ENCODE measurements around the gene RTCA.
"Not testable (repeated sequence)": the region's sequence is repeated elsewhere in the genome, so short reads cannot be mapped to it uniquely, and the experiment has no call there.

The RTCA gene

DNA sequence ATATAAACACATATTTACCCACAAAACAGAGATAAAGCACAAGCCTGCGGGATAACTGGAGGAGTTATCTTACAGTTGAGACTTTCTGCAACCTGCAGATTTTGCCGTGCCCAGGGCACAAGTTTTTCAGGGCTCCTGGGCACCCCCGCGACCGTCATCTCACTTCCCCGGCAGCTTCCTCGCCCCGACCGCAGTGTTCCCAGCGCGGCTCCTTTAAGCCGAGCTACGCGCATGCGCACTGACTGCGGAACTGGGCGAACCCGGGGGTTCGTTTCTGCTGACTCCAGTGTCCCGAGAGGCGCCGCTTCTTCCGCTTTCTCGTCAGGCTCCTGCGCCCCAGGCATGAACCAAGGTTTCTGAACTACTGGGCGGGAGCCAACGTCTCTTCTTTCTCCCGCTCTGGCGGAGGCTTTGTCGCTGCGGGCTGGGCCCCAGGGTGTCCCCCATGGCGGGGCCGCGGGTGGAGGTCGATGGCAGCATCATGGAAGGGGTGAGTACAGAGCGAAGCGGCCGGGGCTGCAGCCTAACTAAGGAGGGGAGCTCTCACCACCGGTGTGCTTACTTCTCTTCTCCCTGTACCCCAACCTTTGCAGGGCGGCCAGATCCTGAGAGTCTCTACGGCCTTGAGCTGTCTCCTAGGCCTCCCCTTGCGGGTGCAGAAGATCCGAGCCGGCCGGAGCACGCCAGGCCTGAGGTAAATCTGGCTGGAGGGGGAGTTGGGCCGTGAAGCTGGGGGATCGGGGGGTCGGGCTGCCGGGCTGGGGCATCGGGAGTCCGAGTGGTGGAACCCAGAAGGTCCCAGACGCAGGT, at the start of gene RTCA:
Gene RTCA, plus strand, starts transcription at position 286 of the 810 bp plus-strand sequence. Its CDS starts 160 bp downstream, at position 446.
- Histone ChIP-seq H3K4me1 (ENCODE audit: insufficient read depth, low read length) (peaks cover 23% of the 10 kb centered on the region), H3K27ac (ENCODE audit: low read depth, low read length) (peak within 1 kb of the TSS; percentile 91), H3K4me3 (ENCODE audit: low read depth in 1 of 2, low read length in 2 of 2) (peak within 1 kb of the TSS; percentile 87 to 90), H3K27me3 (ENCODE audit: control insufficient read depth in 1 of 2, insufficient read depth in 2 of 2, low read length in 2 of 2) (no peaks in the 10 kb centered on the region), H3K9ac (ENCODE audit: low read length) (peak within 1 kb of the TSS; percentile 77), H3K36me3 (ENCODE audit: insufficient read depth, low read length) (peaks cover 23% of the 10 kb centered on the region), H3K9me3 (ENCODE audit: low read length) (no peaks in the 10 kb centered on the region)

DNA sequence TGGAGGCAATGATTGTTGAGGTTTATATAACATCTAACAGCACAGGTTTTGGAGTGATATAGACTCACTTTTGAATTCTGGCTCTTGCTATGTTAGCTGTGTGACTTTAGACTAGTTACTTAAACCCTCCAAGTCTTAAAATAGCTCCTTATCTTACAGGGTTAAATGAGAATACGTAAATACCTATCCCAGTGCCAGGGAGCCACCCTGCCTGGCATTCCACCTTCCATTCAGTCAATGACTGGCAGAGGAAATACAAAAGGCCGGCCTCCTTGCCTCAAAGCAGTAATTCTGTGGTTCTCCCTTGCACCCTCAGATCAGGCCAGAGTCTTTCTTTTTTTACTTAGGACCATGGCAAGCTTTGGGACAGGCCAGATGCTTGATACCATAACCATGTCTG, 48.2 kb upstream of the RTCA start:
- H3K4me1 ChIP-seq (ENCODE audit: insufficient read depth, low read length): no peaks in the 10 kb centered on the region
- H3K27ac ChIP-seq (ENCODE audit: low read depth, low read length): no peak overlapping the region
- no peak overlapping the region for H3K4me3 ChIP-seq (ENCODE audit: low read depth in 1 of 2, low read length in 2 of 2)
- H3K9me3 ChIP-seq (ENCODE audit: low read length): no peaks in the 10 kb centered on the region
- H3K27me3 ChIP-seq (ENCODE audit: control insufficient read depth in 1 of 2, insufficient read depth in 2 of 2, low read length in 2 of 2): no peaks in the 10 kb centered on the region
- H3K36me3 ChIP-seq (ENCODE audit: insufficient read depth, low read length): peaks cover 16% of the 10 kb centered on the region
- H3K9ac ChIP-seq (ENCODE audit: low read length): no peak overlapping the region

DNA sequence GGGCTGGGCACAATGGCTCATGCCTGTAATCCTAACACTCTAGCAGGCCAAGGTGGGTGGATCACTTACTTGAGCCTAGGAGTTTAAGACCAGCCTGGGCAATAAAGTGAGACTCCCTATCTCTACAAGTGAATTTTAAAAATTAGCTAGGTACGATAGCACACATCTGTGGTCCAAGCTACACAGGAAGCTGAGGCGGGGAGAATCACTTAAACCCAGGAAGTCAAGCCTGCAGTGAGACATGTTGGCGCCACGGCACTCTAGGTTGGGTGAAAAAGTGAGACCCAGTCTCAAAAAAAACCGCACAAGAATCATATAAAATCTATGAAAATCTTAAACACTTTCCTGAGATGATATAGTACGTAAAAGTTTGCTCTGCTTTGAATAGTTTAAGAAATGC, 46.6 kb upstream of the RTCA start:
- Histone ChIP-seq H3K36me3 (ENCODE audit: insufficient read depth, low read length) (peaks cover 11% of the 10 kb centered on the region), H3K9ac (ENCODE audit: low read length) (no peak overlapping the region), H3K4me3 (ENCODE audit: low read depth in 1 of 2, low read length in 2 of 2) (no peak overlapping the region), H3K27me3 (ENCODE audit: control insufficient read depth in 1 of 2, insufficient read depth in 2 of 2, low read length in 2 of 2) (no peaks in the 10 kb centered on the region), H3K9me3 (ENCODE audit: low read length) (no peaks in the 10 kb centered on the region), H3K4me1 (ENCODE audit: insufficient read depth, low read length) (no peaks in the 10 kb centered on the region), H3K27ac (ENCODE audit: low read depth, low read length) (no peak overlapping the region)

DNA sequence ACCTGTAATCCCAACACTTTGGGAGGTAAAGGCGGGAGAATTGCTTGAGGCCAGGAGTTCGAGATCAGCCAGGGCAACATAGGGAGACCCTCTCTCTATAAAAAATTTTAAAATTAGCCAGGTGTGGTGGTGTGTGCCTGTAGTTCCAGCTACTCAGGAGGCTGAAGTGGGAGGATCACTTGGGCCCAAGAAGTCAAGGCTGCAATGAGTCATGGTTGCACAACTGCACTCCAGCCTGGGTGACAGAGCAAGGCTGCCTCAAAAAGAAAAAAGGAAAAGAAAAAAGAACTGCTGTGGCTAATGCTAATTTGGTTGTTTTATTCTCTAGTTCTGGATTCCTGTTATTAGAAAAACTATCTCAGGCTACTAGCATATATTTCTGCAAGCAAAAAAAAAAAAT, 46.1 kb upstream of the RTCA start:
- no peak overlapping the region for H3K4me3 ChIP-seq (ENCODE audit: low read depth in 1 of 2, low read length in 2 of 2)
- no peaks in the 10 kb centered on the region for H3K4me1 ChIP-seq (ENCODE audit: insufficient read depth, low read length)
- H3K9ac ChIP-seq (ENCODE audit: low read length): no peak overlapping the region
- peaks cover 8% of the 10 kb centered on the region for H3K36me3 ChIP-seq (ENCODE audit: insufficient read depth, low read length)
- no peak overlapping the region for H3K27ac ChIP-seq (ENCODE audit: low read depth, low read length)
- no peaks in the 10 kb centered on the region for H3K9me3 ChIP-seq (ENCODE audit: low read length)
- H3K27me3 ChIP-seq (ENCODE audit: control insufficient read depth in 1 of 2, insufficient read depth in 2 of 2, low read length in 2 of 2): no peaks in the 10 kb centered on the region

DNA sequence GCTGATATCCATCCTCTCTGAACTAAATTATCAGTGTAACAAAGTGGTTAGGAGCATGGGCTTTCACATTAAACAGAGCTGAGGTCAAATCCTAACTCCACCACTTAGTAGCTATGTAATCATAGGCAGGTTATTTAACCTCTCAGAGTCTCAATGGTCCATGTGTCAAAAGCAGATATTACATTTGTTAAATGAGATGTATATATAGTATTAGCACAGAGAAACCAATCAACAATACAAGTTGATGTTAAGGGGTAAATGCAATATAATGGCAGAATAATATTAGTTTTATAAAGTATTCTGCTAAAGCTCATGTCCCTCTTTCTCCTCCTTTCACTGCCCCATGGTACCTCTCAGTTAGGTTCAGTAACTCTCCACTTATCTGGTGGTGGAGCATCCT, 43.6 kb upstream of the RTCA start:
- peaks cover 8% of the 10 kb centered on the region for H3K36me3 ChIP-seq (ENCODE audit: insufficient read depth, low read length)
- no peak overlapping the region for H3K4me3 ChIP-seq (ENCODE audit: low read depth in 1 of 2, low read length in 2 of 2)
- no peak overlapping the region for H3K27ac ChIP-seq (ENCODE audit: low read depth, low read length)
- H3K9ac ChIP-seq (ENCODE audit: low read length): no peak overlapping the region
- no peaks in the 10 kb centered on the region for H3K9me3 ChIP-seq (ENCODE audit: low read length)
- no peaks in the 10 kb centered on the region for H3K27me3 ChIP-seq (ENCODE audit: control insufficient read depth in 1 of 2, insufficient read depth in 2 of 2, low read length in 2 of 2)
- H3K4me1 ChIP-seq (ENCODE audit: insufficient read depth, low read length): no peaks in the 10 kb centered on the region

DNA sequence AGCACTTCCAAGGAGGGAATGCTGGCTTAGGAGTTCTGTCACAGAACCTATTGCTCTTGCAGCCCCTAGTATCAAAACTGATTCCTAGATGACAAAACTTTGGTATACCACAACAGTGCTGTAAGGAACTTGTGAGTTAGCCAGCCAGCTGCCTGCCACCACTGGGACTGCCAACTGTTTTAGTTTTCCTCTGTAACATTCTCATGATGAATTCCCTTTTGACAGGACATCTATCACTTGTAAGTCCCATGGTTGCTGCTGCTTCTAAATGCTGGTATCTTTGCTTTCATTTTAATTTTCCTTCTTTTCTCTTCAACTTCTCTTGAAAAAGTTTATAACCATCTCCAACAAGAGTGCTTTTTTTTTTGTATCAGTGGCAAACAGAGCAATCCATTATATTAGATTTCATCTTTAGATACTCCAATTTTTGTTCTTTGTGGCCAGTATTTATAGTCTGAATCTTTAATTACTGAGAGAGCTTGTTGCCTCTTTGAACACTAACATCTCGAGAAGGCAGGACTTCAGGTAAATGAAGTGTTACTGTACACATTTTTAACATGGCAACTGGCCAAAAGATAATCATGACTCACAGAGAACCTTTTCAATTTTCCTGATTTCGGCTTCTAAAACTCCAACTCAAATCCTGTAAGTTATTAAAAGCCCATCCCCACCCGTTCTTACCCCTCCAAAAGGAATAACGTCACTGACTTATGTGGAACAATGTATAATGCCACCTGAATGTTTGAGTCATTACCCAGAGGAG, 36.2 kb upstream of the RTCA start:
- Histone ChIP-seq H3K27ac (ENCODE audit: low read depth, low read length) (no peak overlapping the region), H3K9ac (ENCODE audit: low read length) (no peak overlapping the region), H3K9me3 (ENCODE audit: low read length) (no peaks in the 10 kb centered on the region), H3K4me3 (ENCODE audit: low read depth in 1 of 2, low read length in 2 of 2) (no peak overlapping the region), H3K36me3 (ENCODE audit: insufficient read depth, low read length) (peaks cover 15% of the 10 kb centered on the region), H3K27me3 (ENCODE audit: control insufficient read depth in 1 of 2, insufficient read depth in 2 of 2, low read length in 2 of 2) (no peaks in the 10 kb centered on the region), H3K4me1 (ENCODE audit: insufficient read depth, low read length) (no peaks in the 10 kb centered on the region)

DNA sequence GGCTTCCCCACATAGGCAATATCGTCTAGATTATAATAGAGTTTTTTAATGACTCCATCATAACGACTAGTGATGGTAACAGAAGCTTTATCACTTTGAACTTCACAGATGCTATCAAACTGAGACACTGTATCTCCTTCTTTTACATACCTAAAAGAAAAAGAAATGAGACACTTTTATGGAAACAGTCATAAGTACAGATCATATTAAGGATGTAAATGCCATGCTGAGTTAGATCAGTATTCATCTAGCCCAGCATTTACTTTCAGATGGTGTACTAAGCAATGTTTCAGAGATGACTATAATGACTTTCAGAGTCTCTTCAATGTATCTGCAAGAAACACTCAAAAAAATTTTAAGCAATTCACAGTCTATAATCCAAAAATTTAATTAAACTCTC, 35.3 kb upstream of the RTCA start:
- H3K4me1 ChIP-seq (ENCODE audit: insufficient read depth, low read length): no peaks in the 10 kb centered on the region
- H3K4me3 ChIP-seq (ENCODE audit: low read depth in 1 of 2, low read length in 2 of 2): no peak overlapping the region
- H3K27ac ChIP-seq (ENCODE audit: low read depth, low read length): no peak overlapping the region
- H3K27me3 ChIP-seq (ENCODE audit: control insufficient read depth in 1 of 2, insufficient read depth in 2 of 2, low read length in 2 of 2): no peaks in the 10 kb centered on the region
- H3K36me3 ChIP-seq (ENCODE audit: insufficient read depth, low read length): peaks cover 16% of the 10 kb centered on the region
- no peak overlapping the region for H3K9ac ChIP-seq (ENCODE audit: low read length)
- H3K9me3 ChIP-seq (ENCODE audit: low read length): no peaks in the 10 kb centered on the region

DNA sequence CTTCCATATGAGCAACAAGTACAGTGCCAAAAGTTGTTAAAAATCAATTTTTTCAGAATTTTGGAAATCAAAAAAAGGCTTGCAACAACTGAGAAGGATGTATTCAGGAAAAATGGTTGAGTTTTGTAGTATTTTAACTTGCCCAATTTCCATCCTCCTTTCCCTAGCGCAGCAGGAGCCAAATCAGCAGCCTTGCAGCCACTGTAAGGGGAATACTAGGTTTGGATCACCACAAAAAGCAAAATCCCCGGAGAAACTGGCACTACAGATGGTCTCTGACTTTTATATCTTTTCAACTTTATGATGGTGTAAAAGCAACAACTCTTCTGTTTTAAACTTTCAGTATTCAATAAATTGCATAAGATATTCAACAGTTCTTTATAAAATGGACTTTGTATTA, 34.3 kb upstream of the RTCA start:
- Histone ChIP-seq H3K9me3 (ENCODE audit: low read length) (no peaks in the 10 kb centered on the region), H3K9ac (ENCODE audit: low read length) (no peak overlapping the region), H3K4me1 (ENCODE audit: insufficient read depth, low read length) (no peaks in the 10 kb centered on the region), H3K27me3 (ENCODE audit: control insufficient read depth in 1 of 2, insufficient read depth in 2 of 2, low read length in 2 of 2) (no peaks in the 10 kb centered on the region), H3K27ac (ENCODE audit: low read depth, low read length) (no peak overlapping the region), H3K36me3 (ENCODE audit: insufficient read depth, low read length) (peaks cover 19% of the 10 kb centered on the region), H3K4me3 (ENCODE audit: low read depth in 1 of 2, low read length in 2 of 2) (no peak overlapping the region)

DNA sequence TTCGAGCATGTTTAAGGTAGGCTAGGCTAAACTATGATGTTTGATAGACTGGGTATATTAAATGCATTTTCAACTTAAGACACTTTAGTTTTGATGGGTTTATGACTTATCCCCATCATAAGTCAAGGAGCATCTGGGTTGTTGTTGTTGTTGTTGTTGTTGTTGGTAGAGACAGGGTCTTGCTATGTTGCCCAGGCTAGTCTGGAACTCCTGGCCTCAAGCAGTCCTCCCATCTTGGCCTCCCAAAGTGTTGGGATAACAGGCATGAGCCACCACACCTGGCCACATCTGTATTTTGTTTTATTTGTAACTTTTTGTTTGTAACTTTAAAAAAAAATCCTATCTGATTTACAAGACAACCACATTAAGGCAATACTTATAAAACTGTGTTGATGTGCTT, 33.9 kb upstream of the RTCA start:
- no peaks in the 10 kb centered on the region for H3K4me1 ChIP-seq (ENCODE audit: insufficient read depth, low read length)
- H3K27me3 ChIP-seq (ENCODE audit: control insufficient read depth in 1 of 2, insufficient read depth in 2 of 2, low read length in 2 of 2): no peaks in the 10 kb centered on the region
- H3K27ac ChIP-seq (ENCODE audit: low read depth, low read length): no peak overlapping the region
- peaks cover 23% of the 10 kb centered on the region for H3K36me3 ChIP-seq (ENCODE audit: insufficient read depth, low read length)
- H3K9ac ChIP-seq (ENCODE audit: low read length): no peak overlapping the region
- no peaks in the 10 kb centered on the region for H3K9me3 ChIP-seq (ENCODE audit: low read length)
- no peak overlapping the region for H3K4me3 ChIP-seq (ENCODE audit: low read depth in 1 of 2, low read length in 2 of 2)

DNA sequence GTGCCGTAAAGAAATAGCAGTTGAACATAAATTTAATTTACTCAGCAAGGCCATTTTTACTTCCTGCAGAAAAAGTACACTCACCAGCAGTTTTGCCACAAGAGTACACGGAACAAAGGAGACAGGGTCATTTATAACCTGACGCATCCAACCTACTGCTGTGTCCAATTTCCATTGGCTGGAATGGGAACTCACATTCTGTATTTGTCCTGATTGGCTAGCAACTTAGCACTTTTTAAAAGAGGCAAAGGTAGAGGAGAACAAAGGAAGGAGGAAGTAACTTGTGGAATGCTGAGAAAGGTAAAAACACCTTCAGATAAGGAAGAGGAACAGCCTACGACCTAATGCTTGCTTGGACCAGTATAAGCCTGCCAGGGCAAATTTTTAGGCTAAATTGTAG, 32.5 kb upstream of the RTCA start:
- H3K36me3 ChIP-seq (ENCODE audit: insufficient read depth, low read length): peaks cover 28% of the 10 kb centered on the region
- H3K27ac ChIP-seq (ENCODE audit: low read depth, low read length); H3K4me1 ChIP-seq (ENCODE audit: insufficient read depth, low read length); H3K9ac ChIP-seq (ENCODE audit: low read length); H3K4me3 ChIP-seq (ENCODE audit: low read depth in 1 of 2, low read length in 2 of 2); H3K27me3 ChIP-seq (ENCODE audit: control insufficient read depth in 1 of 2, insufficient read depth in 2 of 2, low read length in 2 of 2); H3K9me3 ChIP-seq (ENCODE audit: low read length): not testable (repeated sequence)

DNA sequence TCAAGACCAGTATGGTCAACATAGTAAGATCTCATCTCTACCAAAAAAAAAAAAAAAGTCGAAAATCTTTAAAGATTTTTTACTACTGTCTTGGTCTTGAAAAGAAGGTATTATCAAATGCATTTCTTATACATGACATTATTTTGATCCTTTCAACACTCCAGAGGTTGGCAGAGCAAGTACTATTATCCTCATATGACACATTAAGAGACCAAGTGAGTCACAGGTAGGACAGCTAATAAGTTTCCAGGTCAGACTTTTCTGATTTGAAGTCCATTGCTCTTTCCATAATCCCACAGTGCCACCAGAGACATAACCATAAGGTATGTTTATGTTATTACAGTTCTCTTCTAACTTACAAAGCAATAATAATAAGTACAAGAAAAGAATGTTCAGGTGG, 31.6 kb upstream of the RTCA start:
- H3K36me3 ChIP-seq (ENCODE audit: insufficient read depth, low read length): peaks cover 37% of the 10 kb centered on the region
- H3K4me3 ChIP-seq (ENCODE audit: low read depth in 1 of 2, low read length in 2 of 2): no peak overlapping the region
- no peaks in the 10 kb centered on the region for H3K27me3 ChIP-seq (ENCODE audit: control insufficient read depth in 1 of 2, insufficient read depth in 2 of 2, low read length in 2 of 2)
- H3K9ac ChIP-seq (ENCODE audit: low read length): no peak overlapping the region
- H3K9me3 ChIP-seq (ENCODE audit: low read length): no peaks in the 10 kb centered on the region
- no peaks in the 10 kb centered on the region for H3K4me1 ChIP-seq (ENCODE audit: insufficient read depth, low read length)
- H3K27ac ChIP-seq (ENCODE audit: low read depth, low read length): no peak overlapping the region
